SKM-1 treated with dmso at 0.1 percent for 144 hours (cell line): ENCODE measurements around the gene CD200R1L.

ENCODE experiments used
- DNase-seq: peaks from one replicate; lab custom pipeline; 2025; ENCODE audit not compliant: unreplicated experiment; lab: John Stamatoyannopoulos, UW

CD200R1L gene

DNA sequence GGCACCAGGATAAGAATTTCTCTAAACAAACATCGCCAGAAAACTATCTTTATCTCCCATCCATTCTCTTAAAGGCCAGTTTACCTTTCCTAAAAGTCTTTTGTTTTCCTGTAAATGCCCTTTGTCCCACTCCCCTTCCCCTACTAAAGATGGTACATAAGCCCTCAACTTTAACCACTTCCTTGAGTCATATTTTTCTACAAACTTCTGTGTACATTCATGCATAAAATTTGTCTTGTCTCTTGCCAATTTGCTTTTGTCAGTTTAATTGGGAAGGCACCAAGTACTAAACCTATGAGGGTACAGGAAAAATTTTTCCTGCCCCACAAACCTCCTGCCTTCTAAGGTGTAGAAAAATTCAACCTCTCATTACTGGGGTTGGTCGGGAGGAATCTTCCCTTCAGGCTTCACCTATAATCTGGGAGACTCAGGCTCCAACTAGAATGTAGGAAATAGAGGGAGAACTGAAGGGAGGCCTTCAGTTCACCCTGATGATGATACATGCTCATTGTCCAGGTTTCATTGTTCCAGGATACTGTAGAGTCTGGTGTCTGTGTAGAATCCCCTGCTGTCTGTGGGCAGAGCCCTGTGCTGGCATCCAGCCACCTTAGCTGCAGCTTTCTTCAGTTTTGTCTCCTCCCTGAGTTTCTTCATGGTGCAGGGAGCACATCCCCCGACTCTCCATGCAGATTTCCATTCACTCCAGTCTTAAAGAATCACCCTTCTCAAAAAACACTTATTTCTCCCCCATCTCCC is 53.2 kb downstream of the CD200R1L start:
- DNase-seq = no peak

DNA sequence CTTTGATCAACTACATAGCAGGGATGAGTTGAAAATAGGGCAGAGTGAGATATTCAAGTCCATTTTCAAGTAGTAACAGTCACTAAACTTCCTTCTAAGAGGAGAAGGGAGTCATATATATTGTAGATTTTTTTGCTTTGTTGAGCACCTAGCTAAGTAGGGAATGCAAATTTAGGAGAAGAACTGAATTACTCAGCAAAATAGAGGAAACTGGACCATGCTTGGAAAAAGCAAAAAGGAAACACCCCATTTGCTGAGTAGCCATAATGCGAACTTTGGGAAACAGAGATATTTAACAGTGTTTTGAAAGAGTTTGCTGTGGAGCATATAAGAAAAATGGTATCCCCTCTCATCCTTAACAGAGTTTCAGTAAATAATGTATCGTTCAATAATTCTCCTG is 54.9 kb downstream of the CD200R1L start:
- no peak for DNase-seq

DNA sequence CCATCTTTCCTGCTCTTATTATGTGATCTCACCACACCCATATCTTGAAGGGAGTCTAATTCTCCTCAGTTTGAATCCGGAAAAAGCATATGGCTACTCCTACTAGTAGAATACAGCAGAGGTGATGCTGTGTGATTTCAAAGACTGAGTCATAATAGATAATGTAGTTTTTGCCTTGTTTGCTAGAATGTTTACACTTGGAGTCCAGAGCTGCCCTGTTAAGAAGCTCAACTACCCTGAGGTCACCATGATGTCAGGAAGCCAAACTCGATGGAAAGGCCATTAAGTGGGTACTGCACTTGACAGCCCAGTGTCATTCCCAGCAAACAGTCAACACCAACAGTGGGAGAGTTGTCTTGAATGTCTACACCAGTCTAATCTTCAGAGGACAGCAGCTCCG is 56.9 kb downstream of the CD200R1L start:
- no peak for DNase-seq

DNA sequence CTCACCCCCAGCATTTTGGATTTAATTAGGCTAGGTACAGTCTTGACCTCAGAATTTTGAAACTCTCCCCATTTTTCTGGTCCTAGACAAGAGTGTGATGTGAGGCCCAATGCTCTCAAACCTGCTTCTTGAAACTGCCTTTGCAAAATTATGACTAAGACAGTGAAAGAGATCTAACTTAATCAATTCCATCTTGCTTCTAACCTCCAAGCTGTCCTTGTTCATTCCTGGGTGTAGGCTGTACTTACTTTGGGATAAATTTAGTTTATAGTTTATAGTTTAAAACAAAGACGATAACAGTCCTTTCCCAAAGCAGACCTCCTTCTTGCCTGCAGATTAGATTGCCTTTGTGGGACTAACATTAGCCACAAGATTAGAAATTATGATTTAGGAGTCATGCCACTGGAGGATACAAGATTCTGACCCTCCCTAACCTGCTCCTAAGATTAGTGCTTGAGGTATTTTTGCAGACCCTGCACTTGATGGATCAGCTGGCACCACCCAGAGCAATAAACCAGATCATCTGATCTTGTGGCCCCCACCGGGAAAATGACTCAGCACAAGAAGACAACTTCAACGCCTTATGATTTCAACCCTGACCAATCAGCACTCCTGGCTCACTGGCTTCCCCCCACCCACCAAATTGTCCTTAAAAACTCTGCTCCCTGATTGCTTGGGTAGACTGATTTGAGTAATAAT is 59.6 kb downstream of the CD200R1L start:
- DNase-seq = no peak

DNA sequence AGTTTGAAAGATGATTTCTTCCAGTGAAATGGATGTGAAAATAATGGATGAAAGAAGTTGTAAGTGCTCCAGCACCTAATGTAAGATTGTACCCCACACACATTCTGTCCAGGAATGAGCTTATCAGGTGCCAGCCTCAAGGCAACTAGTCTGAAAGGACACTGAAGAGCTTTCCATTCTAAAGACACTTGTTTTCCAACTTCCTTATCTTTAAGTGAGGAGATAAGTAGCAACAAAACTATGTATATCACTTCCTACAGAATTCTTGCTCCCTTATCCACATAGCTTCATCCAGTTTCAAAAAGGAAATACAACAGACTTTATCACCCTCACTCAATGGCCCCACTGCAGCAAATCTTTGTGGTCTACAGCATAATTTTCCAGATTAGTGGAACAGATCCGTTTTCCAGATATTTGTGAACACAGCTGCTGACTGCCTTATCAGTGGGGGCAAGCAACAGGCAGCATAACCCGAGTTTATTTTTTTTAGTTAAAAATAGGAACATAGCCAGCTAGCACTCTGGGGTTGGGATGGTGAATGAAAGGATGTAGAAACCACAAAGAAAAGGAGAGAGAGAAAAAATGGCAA is 60.6 kb downstream of the CD200R1L start:
- no peak for DNase-seq

DNA sequence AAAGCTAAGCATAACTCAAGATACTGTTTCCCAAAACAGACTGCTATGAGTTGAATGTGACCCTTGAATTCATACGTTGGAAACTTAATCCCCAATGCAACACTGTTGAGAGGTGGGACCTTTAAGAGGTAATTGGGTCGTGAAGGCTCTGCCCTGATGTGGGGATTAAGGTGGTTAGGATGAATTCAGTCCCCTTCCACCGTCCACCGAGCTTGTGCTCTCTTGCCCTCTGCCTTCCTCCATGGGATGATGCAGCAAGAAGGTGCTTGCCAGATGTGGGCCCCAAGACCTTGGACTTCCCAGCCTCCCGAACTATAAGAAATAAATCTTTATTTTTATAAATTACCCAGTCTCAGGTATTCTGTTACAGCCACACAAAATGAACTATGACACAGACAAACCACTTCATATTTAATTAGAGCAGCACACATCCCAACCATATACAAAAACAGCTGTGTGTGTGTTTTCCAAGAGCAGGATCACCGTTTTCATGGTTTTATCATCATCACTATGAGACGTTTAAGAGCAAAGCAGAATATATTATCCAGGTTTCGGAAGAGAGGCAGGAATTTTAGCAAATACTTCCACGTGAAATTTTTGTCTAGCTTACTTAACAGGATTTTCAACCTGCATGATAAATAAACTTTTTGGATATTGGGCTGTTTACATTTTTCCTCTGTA is 61.2 kb downstream of the CD200R1L start:
- DNase-seq = no peak

DNA sequence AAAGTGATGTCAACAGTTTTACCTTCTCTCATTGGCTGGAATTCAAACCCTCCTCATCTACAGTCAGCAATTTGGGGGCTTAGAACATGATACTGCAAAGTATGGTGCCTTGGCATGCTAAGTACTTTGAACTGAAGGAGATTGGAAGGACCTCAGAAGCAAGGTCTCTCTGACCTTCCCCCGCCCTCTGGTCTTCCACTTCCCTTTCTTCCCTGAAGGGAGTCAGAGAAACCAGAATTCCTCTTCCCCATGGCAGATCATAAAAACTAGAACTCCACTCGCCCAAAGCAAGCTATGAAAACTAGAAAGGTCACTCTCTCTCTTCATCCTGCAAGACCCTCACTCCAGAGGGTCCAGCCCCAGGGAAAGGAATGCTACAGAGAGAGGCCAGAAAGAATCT is 64.2 kb downstream of the CD200R1L start:
- DNase-seq = peak; percentile 14

DNA sequence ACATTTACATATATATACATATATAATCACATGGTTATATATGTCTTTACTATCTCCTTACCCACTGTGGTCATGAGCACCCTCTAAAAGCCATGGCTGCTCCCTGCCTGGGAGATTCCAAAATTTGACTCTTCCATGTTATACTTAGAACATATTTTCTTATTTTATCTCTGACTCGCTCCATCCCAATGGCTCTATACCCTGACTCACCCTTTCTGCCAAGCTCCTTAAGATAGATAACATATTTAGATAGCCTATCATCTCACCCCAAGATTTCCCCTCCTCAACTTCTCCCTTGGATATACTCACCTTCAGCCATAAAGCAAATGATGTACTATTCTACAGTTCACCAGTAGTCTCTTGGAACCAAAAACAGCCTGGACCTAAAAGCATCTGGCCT is 65.1 kb downstream of the CD200R1L start:
- no peak for DNase-seq

DNA sequence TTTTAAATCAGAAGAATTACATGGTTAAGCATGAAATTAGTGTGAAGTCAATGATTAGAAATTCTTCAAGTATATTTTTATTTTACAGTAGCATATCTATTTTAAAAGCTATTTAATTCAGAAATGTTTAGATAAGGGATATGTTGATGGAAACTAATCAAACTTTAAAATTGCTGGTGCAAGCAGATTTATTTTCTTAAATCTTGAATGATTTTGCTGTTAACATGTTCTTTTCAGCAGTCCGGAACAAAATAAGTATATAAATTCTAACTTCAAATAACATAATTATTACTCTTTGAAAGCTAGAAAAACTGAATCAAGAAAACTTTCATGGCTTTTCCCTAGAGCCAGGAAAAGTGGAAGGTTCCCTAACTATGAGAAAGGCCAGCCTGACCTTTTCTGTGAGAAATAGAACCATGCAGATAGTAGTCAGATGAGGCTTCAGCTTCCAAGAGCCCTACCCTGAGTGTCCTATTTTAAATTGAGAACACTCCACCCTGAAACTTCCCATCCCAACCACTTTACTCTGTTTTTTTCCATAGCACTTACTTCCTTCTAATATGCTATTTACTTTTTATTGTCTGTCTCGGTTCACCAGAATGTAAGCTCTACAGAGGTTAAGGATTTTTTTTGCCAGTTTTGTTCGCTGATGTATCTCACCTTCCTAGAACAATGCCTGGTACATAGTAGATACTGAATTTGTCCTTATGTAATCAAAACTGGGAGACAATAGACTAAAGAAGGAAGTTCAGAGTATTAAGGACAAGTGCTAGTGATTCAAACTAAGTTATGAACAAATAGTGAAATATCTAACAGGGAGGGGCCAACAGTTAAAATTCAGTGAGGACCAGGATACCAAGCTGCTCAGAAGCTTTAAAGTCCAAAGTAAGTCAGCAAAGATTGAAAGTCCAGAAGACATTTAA is 66.8 kb downstream of the CD200R1L start:
- no peak for DNase-seq

DNA sequence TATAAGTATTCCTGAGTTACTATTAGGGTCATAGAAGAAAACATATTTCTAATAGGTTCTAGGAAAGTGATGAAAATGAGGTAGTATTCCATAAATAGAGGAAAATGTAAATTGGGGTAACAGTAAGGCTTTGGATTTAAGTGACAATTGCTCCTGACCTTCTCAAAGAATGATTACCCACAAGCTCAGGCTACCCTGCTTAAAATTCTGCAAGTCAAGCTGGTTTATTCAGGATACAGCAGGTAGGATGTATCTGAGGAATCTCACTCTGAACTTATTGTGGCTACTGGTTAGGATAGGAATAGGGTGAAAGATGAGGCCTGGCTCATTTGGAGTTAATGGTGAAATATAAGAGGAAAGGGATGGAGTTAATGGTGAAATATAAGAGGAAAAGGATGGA is 67.7 kb downstream of the CD200R1L start:
- DNase-seq = no peak

DNA sequence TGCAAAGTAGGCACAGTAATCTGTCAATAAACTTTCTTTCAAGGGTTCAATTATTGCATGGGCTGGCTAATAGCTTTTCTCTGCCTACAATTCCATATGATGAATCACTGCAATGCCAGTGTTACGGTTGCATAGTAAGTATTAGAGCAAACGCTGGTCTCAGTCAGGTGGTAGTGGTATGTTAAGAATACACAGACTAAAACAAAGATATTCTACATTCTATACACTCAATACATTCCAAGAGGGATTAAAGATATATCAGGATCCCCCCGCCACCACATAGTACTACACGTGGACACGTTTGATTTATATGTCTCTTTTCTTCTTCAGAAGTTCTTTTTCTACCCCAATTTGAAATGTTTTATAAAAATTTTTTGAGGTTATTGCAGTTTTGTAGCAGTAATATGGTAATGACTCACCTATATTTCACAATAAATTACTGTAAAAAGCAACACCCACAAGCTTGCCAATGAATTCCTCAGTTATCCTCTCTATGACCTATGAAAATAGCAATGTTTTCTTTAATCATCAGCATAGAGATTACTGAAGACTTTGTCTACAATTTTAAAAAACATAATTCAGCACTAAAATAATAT is 68.2 kb downstream of the CD200R1L start:
- DNase-seq = no peak

DNA sequence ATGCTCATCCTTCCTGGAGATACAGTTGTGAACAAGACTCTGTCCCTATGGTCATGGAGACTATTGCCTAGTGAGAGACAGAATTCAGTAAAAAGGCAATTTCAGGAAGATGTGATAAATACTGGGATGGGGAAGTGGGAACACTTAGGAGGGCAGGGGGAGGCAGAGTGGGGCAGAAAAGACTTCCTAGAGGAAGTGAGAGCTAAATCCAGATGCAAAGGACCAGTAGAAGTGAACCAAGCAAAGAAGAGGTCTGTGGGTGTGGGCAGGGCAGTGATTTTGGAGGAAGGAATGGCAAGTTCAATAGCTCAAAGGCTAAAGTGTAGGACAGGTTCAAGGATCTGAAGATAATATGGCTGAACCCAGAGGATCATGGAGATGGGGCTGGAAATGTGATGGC is 68.9 kb downstream of the CD200R1L start:
- DNase-seq = no peak

DNA sequence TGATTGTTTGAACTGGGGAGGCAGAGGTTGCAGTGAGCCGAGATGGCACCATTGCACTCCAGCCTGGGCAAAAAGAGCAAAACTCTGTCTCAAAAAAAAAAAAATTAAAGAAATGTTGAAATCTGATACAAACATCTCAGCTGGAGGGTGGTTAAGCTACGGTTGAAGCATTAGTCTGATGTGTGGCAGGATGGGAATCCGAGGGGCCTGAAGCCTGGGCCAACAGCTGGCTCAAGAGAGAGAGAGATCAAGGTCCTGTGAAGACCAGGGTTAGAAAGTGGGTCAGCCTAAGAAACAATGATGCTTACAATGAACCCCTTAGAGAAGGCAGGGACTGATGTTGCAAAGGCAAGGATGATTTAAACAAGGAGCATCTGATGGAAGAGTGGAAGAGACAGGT is 69.8 kb downstream of the CD200R1L start:
- no peak for DNase-seq

DNA sequence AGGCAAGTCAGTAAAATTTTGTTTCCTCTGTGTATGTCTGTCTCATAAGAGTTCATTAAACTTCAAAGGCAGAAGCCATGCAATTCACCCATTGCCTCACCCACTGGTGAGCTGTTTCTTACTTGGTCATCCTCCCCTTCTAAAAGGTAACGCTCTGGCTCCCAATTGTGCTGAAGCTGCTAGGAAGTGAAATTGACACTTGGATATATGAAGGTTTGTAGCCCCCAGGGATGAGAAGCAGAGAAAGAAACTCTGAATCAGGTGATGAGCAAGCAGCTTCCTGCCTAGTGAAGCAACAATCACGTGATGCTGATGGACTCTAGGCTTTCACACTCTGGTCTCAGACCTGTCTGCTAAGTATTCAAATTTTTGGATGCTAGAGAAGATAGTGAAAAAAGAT is 70.7 kb downstream of the CD200R1L start:
- DNase-seq = no peak

DNA sequence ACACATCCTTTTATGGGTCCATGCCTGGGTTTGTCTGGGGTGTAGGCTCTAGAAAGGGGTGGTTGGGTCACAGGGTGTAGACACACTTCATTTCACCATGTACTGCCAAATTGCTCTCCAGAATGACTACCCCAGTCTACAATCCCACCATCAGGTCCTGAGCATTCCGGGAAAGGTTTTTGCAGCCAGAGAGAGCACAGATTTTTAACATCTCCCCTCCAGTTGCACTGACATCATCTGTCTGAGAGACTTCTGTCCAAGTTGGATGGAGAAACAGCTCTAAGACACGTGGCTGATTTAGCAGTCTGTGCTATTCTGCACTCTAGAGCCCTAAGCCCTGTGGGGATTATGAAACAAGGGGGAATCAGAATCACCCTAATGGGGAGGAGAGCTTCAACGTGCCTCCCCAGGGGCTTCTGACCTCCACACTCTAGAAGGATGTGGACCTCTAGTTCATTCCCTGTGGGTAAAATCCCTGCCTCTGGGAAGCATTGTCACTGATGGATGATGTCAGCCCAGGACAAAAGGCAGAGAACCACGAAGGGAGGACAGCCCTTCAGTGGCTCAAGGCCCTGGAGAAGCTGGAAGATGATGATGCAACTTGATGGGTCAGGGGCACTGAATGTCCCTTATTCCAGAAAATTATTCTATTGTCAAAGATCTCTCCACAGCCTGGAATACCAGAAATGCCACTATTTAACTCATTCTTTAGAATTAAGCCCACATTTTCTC is 71.5 kb downstream of the CD200R1L start:
- DNase-seq = no peak

DNA sequence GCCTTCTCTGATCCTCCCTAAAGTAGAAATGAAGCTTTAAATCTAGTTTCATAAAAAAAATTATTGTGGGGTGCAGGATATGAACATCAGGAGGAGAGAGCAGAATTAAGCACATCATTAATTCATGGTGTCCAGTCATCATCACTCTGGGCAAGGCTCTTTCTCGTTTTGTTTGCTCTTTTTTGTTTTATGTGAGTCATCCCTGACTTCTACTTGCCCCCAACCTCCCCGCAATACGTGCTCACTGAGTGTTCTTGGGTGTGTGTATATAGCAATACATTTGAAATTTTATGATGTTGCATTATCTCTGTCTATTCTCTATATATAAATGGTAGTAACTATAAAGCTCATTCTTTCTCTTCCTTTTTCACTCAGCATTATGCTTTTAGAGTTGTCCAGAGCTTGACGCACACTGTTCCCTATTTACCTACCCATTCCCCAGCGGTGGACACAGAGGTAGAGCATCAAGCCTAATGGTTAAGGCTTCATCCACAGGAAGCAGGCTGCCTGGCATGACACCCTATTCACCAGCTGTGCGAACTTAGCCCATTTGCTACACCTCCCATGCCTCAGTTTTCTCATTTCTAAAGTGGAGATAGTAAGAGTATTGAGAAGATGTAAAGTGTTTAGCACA is 72.3 kb downstream of the CD200R1L start:
- no peak for DNase-seq

DNA sequence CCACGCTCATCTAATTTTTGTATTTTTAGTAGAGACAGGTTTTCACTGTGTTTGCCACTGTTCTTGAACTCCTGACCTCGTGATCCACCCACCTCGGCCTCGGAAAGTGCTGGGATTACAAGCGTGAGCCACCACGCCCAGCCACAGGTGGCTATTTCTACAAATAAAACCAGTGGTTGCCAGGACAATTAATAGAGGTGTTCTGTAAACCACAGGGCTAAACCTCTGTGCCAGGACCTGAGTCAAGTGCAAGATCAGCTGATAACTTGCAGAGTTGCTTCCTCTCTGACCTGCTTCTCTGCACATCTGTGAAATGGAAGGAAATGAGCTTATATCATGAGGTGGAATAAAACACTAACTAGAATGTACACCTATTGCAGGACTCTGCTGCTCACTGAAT is 72.8 kb downstream of the CD200R1L start:
- DNase-seq = no peak

DNA sequence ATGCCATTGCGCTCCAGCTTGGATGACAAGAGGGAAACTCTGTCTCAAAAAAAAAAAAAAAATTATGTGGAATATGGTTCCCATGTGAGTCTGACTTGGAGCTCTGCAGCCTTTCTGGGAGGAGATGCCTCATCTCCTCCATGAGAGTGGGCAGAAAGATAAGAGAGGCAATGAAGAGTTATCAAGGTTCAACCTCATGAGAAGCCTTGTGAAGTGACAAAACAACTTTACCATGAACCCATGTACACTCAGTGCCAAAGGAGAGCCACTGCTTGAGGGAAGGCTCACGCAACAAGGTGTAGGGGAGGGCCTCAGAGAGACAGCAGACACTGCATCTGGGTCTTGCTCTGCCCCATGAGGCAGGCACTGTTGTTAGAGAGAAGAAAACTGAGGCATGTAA is 75.7 kb downstream of the CD200R1L start:
- no peak for DNase-seq

DNA sequence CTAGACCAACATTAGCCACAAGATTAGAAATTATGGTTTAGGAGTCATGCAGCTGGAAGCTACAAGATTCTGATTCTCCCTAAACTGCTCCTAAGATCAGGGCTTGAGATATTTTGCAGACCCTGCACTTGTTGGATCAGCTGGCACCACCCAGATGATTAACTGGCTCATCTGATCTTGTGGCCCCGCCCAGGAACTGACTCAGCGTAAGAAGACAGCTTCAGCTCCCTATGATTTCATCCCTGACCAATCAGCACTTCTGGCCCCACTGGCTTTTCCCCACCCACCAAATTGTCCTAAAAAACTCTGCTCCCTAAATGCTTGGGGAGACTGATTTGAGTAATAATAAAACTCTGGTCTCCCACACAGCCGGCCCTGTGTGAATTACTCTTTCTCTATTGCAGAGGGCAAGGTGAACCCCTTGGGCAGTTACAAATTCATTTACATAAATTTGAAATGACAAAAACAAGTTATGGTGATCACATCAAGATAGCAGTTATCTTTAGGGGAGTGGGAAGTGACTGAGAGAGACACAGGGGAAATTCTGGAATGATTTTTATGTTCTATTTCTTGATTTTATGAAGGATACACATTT is 76.5 kb downstream of the CD200R1L start:
- no peak for DNase-seq
